ENCODE measurements around the gene PRDM11.

The PRDM11 gene

DNA sequence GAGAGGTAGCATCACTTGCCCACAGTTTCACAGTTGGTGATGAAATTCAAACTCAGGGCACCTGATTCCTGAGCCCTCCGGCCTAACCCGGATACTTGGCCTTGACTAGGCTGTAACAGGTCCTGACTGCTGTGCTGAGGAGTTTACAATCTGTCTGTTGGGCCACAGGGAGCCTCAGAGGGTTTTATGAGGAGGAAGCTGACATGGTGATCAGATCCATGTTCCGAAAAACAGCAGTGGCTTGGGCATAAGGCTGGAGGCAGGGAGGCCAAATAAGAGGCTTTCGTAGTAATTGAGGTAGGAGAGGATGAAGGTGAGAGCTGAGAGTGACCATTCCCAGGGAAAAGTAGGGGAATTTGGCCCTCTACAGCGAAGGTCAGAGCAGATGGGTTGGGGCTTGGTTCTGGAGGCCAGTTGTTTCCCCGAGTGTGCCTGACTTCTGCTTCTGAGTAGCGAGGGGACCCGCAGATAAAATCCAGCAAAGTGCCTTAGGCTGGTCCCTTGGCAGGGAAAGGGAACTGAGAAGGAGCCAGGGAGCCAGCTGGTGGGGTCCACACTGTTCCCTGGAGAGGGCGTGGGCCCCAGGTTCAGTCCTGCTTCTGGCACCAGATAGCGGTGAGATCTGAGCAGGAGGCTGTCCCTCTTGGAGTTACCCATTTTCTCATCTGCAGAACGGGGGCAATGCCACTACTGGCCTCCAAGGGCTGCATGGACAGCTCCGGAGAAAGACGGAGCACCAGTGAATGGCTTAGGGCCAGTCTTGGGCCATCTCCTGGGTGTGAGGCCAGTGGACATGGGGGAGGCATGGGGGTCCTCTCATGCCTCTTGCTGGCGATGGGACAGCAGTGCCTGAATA lies 6.5 kb downstream of the PRDM11 start:
- DNase-seq (ENCODE audit: low spot score) = no peak
- TF ChIP-seq, protein P1, sequence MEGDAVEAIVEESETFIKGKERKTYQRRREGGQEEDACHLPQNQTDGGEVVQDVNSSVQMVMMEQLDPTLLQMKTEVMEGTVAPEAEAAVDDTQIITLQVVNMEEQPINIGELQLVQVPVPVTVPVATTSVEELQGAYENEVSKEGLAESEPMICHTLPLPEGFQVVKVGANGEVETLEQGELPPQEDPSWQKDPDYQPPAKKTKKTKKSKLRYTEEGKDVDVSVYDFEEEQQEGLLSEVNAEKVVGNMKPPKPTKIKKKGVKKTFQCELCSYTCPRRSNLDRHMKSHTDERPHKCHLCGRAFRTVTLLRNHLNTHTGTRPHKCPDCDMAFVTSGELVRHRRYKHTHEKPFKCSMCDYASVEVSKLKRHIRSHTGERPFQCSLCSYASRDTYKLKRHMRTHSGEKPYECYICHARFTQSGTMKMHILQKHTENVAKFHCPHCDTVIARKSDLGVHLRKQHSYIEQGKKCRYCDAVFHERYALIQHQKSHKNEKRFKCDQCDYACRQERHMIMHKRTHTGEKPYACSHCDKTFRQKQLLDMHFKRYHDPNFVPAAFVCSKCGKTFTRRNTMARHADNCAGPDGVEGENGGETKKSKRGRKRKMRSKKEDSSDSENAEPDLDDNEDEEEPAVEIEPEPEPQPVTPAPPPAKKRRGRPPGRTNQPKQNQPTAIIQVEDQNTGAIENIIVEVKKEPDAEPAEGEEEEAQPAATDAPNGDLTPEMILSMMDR (IDR thresholded peaks at IDR 0.05; ENCODE audit: borderline replicate concordance, control extremely low read depth, extremely low read depth, insufficient read depth, missing control alignments) = no peak

GRCh38 chr11:45154276-45154675 lies 7.8 kb downstream of the PRDM11 start:
- in situ Hi-C loops (cut with MboI; ENCODE audit: low sequenced_read_pairs, unreplicated experiment) = no loop called here
- TF ChIP-seq, protein P1 (IDR thresholded peaks at IDR 0.05; ENCODE audit: borderline replicate concordance, control extremely low read depth, extremely low read depth, insufficient read depth, missing control alignments) = no peak
- DNase-seq (ENCODE audit: low spot score) = no peak

More for the DNA sequence above, 6.5 kb downstream of the PRDM11 start:
- in situ Hi-C loops (cut with MboI; ENCODE audit: low sequenced_read_pairs, unreplicated experiment) = no loop called here

DNA sequence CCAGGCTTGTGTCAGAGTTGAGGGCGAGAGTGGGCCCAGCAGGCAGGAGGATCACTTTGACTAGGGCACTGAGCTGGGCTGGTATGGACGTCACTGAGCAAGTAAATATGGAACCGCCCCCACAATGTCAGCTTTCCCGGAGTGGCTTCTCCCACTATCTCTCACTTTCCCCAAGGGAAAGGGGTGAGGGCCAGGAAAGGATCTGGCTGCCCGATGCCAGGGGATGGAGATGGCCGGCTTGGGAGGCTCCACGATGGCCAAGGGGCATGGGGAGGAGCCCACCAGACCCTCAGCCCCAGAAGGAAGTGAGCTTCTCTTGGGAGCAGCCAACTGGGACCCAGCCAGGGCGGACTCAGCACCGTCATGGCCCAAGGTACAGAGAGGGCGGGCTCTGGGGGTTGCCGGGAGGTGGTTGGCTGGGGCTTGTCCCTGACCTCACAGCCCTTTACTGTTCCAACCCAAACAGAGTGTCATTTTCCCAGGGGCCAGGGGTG lies 8.7 kb downstream of the PRDM11 start:
- TF ChIP-seq, protein P1 (IDR thresholded peaks at IDR 0.05; ENCODE audit: borderline replicate concordance, control extremely low read depth, extremely low read depth, insufficient read depth, missing control alignments) = no peak
- no peak for DNase-seq (ENCODE audit: low spot score)
- in situ Hi-C loops (cut with MboI; ENCODE audit: low sequenced_read_pairs, unreplicated experiment) = no loop called here

GRCh38 chr11:45155627-45156180 lies 9.3 kb downstream of the PRDM11 start:
- no peak for DNase-seq (ENCODE audit: low spot score)
- TF ChIP-seq, protein P1 (IDR thresholded peaks at IDR 0.05; ENCODE audit: borderline replicate concordance, control extremely low read depth, extremely low read depth, insufficient read depth, missing control alignments) = no peak
- in situ Hi-C loops (cut with MboI; ENCODE audit: low sequenced_read_pairs, unreplicated experiment) = no loop called here

GRCh38 chr11:45156201-45156600 lies 9.8 kb downstream of the PRDM11 start:
- TF ChIP-seq, protein P1 (IDR thresholded peaks at IDR 0.05; ENCODE audit: borderline replicate concordance, control extremely low read depth, extremely low read depth, insufficient read depth, missing control alignments) = no peak
- DNase-seq (ENCODE audit: low spot score) = no peak
- in situ Hi-C loops (cut with MboI; ENCODE audit: low sequenced_read_pairs, unreplicated experiment) = no loop called here

- DNase-seq (ENCODE audit: low spot score) = no peak
- TF ChIP-seq, protein P1 (IDR thresholded peaks at IDR 0.05; ENCODE audit: borderline replicate concordance, control extremely low read depth, extremely low read depth, insufficient read depth, missing control alignments) = no peak
- in situ Hi-C loops (cut with MboI; ENCODE audit: low sequenced_read_pairs, unreplicated experiment) = no loop called here
Observed at GRCh38 chr11:45156741-45157140, 10.3 kb downstream of the PRDM11 start.
